NCI-H128 (cell line): ENCODE results near the gene ANXA3.

ENCODE experiments used
- DNase-seq: peaks from one replicate; lab custom pipeline; 2025; ENCODE audit not compliant: unreplicated experiment; lab: John Stamatoyannopoulos, UW

ANXA3 gene

DNA sequence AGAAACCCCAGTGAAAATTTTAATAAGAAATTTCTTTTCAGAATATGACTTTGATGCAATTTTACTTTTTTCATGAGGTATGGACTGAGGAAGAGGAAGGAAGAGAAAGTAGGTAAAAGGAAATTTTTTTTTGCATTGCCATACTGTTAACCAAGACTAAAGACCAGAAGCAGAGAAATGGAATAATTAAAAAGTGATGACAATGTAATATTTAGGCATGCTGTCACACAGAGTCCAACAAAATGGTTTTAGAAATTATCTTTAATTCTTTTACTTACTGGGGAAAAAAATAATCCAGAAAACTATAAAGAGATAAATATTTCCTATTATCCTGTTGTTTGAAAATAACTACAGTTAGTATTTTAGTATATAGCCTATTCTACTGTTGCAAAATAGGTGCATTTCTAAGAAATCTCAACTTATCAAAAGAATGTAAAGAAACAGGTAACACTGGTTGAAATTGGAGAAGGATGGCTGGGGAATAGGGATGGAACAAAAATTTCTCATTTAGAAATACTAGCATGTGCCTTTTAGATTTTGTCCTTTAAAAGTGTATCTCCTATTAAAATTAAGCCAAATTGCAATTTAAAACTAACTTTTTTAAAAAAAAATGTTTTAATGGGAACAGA lies 92.6 kb downstream of the ANXA3 start:
- no peak for DNase-seq

DNA sequence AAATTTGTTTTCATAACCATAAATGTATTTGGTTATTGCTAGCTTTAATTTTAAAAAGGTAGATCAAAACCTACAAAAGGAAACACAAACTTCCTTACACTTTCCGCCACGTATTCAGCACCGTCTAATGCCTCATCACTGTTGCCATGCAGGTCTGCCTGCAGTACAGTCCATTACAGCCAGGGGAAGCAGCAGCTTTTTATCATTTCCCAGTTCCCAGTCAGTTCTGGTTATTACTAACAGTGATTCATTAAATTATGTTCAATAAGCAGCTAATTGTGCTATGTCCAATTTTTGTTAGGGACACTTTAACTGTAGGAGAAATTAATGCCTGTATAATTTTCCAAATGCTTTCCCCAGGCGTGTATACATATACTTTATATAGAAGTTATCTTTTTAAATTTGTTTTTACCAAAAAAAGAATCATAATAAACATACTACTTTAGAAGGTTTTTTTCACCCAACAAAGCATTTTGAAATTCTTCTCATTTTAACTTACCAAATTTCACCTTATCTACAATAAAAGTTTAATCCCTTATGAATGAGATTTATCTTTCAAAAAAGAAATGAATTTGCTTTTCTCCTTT lies 93.3 kb downstream of the ANXA3 start:
- DNase-seq = no peak

DNA sequence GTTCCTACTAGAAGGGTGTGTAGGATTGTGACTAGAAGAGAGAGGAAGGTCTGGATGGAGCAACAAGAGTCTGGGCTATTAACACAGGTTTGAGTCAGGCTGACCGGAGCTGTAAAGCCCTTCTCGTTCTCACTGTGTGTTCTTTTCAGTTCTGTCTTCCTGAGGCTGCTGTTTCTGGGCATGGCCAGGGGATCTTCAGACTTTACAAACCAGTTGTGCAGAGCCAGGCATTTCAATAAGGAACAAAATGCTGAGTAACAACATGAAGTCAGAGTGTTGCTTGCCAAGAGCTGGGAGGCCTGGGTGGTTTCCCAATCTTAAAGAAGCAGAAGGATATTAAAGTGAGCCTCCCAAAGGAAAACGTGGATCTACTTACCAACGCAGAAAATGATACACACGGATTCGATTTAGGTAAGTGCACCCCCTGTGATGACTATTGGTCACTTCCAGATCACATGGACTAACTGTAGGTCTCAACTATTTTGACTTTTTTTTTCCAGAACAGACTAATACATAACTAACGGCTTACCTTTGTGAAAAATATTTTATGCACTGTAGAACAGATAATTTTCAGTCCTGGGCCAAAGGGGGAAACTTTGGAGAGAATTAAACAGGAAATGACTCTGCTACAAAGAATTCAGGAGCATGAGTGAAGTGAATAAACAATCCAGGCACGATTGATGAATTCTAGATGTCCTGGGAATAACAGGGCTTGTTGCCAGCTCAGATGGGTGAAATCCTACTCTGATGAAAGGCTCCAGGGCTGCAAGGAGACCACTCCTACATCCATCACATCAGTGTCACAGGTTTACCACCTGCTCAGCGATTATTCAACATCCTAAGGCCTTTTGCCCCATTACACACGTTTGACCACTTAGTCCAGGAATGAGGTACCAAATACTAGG lies 94.5 kb downstream of the ANXA3 start:
- DNase-seq = no peak

DNA sequence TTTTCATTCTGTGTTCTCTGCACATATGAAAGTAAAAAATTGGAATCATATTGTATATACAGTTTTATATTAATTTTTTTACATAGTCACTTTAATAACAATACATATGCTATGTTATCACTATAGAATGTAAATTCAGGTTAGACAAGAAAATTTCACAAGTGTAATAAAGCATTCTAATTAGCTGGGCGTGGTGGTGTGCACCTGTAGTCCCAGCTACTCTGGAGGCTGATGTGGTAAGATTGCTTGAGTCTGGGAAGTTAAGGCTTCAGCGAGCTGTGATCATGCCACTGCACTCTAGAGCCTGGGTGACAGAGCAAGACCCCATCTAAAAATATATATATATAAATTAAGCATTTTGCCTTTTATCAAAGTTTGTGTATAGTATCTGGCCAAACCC lies 95.7 kb downstream of the ANXA3 start:
- no peak for DNase-seq

DNA sequence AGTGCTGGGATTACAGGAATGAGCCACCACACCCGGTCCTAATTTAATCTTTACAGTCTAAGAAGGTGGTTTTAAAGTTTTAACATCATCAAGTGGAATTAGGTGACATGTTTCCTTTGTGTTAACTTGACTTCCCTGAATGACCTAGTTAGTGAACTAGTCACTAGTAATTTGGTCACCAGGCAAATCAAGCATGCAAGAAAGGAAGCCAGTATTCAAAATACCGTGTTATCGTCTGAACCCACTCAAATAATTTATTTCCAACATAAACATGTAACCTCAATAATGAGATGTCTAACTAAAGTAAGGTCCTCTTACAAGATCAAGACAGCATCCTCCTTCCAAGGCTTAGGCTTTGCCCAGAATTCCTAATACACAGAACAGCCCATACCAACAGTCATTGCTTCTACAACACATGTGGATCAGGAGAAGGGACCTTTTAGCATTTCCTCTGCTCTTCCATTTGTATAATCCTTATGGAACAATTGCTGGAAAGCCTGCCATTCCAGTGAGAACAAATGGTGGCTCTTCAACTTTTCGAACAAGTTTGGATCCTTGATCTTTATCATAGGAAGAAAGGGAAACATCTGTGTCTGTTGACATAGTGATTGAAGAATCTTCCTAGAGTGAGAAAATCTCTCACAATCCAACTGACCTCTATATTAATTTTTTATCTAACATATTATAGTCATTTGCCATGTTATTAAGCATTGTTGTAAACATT lies 97.2 kb downstream of the ANXA3 start:
- DNase-seq = no peak

DNA sequence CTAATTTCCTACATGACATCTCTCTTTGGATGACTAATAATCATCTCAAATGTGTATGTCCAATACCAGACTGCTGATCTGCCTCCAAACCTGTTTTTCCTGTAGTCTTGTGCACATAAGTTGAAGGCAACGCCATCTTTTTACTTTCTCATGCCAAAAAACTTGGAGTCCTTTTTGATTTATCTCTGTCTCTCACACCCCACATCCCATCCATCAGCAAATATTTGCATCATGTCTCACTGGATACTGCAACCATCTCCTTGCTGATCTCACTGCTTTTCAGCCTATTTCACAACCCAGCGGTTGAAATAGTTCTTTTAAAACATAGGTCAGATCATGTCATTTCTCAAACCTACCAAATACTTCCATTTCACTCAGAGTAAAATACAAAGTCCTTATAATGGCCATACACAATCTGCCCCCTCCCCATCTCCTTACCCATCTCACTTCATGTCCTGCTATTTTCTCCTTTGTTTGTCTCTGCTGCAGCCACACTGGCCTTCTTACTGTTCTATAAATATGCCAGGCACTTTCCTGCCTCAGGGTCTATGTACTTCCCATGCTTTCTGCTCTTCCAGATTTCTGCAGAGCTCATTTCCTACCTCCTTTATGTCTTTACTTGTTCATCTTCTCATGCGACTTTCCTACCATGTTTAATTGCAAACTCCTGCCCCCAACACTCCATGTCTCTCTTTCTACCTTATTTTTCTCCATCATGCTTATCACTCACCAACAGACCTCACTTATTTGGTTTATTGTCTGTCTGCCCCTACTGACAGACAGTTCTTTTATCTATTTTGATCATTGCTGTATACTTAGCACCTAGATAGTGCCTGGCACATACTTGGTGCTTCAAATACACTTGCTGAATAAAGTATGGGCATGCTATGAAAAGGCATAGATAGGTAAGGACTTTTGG lies 98.8 kb downstream of the ANXA3 start:
- DNase-seq = no peak

DNA sequence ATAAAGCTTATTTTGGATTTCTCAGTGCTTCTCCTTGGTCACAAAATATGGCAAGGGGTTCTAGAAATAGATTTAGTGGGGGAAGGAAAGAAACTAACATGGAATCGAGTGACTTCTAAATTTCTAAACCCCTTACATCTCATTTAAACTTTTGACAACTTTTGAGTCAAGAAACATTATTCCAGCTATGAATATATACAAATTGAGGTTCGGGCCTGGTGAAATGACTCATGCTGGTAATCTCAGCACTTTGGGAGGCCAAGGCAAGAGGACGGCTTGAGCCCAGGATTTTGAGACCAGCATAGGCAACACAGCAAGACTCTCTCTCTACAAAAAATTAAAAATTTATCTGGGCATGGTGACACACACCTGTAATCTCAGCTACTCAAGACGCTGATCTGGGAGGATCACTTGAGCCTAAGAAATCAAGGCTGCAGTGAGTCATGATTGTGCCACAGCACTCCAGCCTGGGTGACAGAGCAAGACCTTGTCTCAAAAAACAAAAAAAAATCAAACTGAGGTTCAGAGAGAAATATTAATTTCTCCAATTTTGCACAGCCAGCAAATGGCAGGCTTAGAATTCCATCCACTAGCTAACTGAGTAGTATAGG lies 99.8 kb downstream of the ANXA3 start:
- no peak for DNase-seq

DNA sequence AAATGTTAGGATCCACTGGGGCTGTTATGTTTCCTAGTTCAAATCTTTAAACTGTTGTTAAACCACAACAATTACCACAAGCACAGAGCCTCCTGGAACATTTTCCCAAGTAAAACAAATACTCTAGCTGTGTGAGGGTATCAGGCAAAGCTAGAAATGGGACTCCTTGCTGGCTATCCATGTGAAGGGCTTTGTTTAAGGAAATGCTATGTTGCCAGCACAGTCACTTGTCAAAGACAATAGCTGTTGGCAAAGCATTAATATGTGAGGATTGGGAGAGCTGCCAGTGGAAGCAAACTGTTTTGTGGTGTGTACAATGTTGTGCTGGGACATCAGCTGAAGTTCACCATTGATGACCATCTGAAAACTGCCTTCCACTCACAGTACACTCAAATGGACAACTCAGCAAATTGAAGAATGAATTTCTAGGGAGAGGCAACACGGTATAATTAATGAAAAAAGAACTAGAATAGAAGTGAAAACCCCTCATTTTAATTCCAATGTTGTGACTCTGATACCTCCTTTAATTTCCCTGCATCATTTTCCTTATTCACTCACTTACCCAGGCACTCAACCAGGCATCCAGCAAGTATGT lies 100.8 kb downstream of the ANXA3 start:
- no peak for DNase-seq

DNA sequence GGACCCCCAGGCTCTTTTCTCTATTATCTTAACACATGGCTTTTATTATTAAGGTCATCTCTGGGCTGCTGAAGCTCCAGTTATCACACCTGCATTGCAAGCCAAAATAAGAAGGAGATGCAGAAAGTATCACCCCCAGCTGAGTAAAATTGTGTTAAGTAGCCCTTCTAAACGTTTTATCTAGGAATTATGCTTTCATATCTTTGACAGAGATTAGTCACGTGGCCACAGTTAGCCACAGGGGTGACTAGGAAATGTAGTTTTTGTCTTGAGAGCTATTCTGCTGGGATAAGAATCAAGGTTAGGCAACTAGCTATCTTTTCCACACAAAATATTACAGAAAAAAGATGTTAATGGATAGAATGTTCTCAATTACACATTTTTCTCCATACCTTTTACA lies 102.1 kb downstream of the ANXA3 start:
- DNase-seq = no peak

DNA sequence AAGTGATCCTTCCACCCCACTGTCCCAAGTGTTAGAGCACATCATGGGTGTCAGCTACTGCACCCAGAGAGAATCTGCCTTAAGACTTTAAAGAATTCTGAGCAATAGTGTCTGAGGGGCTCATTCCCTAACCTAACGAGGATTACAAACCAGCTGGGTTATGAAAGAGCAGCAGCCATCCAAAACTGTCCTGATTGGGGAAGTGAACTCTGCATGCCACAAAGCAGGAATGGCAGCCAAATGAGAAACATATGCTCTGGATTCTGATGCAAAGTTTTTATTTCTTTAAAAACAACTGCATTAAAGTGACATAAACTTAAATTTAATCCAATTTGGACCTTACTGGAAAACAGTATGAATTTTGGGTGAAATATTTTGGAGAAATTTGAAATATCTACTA lies 103.2 kb downstream of the ANXA3 start:
- no peak for DNase-seq

DNA sequence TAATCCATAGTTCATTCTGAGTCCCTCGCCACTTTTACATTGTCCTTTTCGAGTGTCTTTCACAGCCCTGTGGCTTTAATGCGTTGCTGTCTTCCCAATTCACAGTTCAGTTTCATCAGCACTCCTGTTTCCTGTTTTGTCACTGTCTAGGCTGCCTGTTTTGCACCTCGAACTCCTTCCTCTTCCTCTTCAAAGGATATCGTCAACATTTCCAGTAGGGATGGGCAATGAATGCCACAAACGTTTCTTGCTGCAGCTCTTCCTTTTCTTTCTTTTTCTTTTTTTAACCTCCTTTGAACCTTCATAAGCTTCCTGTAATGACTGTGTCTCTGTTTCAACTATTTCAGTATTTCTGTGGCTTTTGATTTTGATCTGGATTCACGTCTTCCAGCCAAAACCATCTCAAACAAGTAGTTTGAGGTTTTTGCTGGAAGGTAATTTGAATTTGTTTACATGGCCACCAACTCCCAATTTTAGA lies 105.4 kb downstream of the ANXA3 start:
- DNase-seq = no peak

DNA sequence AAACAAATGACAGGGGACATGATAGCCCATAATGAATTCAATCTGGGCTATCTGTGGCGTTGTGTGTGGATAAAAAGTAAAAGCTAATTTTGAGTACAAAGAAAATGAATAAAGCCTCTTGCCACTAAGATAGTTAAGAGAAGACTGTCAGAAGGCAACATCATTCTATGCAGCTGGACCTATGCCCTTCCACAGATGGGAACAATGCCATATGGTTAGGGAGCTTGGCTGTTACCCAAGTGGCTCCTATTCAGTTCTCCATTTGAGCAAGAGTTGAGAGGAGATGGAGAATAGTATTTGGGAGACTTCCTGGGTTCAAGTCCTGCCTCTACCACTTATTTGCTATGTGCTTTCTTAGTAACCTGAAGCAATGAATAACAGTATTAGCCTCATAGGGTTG lies 107.7 kb downstream of the ANXA3 start:
- no peak for DNase-seq

DNA sequence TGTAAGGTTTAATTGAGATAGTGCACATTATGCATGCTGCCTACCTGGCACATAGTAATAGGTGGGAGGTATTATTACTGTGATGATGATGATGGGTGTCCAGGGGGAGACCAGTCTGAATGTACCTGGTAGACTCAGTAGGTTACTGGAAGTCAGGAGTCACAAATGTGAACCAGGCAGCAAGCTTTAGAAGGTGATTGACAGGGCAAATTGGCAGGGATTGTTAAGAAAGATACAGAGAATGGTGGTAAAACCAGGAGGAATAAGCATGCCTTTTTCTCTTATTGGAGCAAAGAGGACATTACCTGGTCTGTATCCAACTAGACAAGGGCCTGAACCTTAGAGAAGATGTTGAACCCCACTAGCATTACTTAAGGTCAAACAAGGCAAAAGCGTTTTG lies 108.1 kb downstream of the ANXA3 start:
- DNase-seq = no peak
